IMR-90 (cell line): Measurements from ENCODE around the gene NF1. TPM values are rescaled to one million over a fixed set of nuclear protein-coding genes. Genes with fewer than 3 reads are reported as not detected.

ENCODE experiments used
- ATAC-seq: fragments of 200-7000 bp; cut with Tn5 transposase; 2 replicates; pipeline ENCODE4 v1.9.1; 2020; ENCODE audit warnings: low read depth, mild to moderate bottlenecking, moderate library complexity
- BruUV-seq: library from RNA; stranded (reverse); fragments of 400-500 nt; replicated peaks from 2 replicates; lab custom pipeline; 2021; lab: Mats Ljungman, UMichigan
- CTCF ChIA-PET: fragments of 300-600 bp; formaldehyde crosslinking; extraction: SDS; loops from one replicate; lab custom pipeline; 2021; ENCODE audit warnings: antibody characterized with exemption; lab: Yijun Ruan, JAX
- POLR2A ChIA-PET: fragments of 300-600 bp; sonication (Branson Sonifier 250); formaldehyde crosslinking; loops from one replicate; lab custom pipeline; 2022; ENCODE audit warnings: antibody characterized with exemption; ENCODE audit not compliant: unreplicated experiment; lab: Charles Lee
- DNase-seq: peaks from one replicate; pipeline ENCODE4 v3.0.0; 2013
- H2AFZ ChIP-seq: replicated peaks from 2 replicates; pipeline ENCODE3; 2013; ENCODE audit warnings: low read length, mild to moderate bottlenecking; ENCODE audit not compliant: poor library complexity
- H2AK5ac ChIP-seq: 2 replicates; pipeline ENCODE4 v1.6.1; 2013; ENCODE audit warnings: low read depth, low read length, inconsistent platforms
- H2AK9ac ChIP-seq: replicated peaks from 2 replicates; pipeline ENCODE3; 2013; ENCODE audit warnings: mild to moderate bottlenecking, low read depth, low read length, moderate library complexity; ENCODE audit not compliant: poor library complexity
- H2BK120ac ChIP-seq: 2 replicates; pipeline ENCODE4 v1.6.1; 2013; ENCODE audit warnings: low read depth, low read length, inconsistent platforms
- H2BK15ac ChIP-seq: 3 replicates; pipeline ENCODE4 v1.6.1; 2013; ENCODE audit warnings: low read depth, low read length, inconsistent platforms
- H2BK20ac ChIP-seq: 2 replicates; pipeline ENCODE4 v1.6.1; 2013; ENCODE audit warnings: low read depth, mild to moderate bottlenecking, inconsistent platforms, low read length, moderate library complexity
- H2BK5ac ChIP-seq: 2 replicates; pipeline ENCODE4 v1.6.1; 2013; ENCODE audit warnings: mild to moderate bottlenecking, low read depth, low read length, inconsistent platforms; ENCODE audit not compliant: poor library complexity, severe bottlenecking
- H3K14ac ChIP-seq: replicated peaks from 2 replicates; pipeline ENCODE4 v1.6.1; 2013; ENCODE audit warnings: low read depth, low read length, inconsistent platforms
- H3K18ac ChIP-seq: 2 replicates; pipeline ENCODE4 v1.6.1; 2013; ENCODE audit warnings: low read depth, low read length, control low read depth
- H3K23ac ChIP-seq: 2 replicates; pipeline ENCODE4 v1.6.1; 2013; ENCODE audit warnings: low read depth, low read length, inconsistent platforms
- H3K27ac ChIP-seq: 2 replicates; pipeline ENCODE4 v1.5.1; 2013; ENCODE audit warnings: mild to moderate bottlenecking, control low read depth, low read length; ENCODE audit not compliant: insufficient read depth
- H3K27me3 ChIP-seq: 2 replicates; pipeline ENCODE4 v1.6.1; 2013; ENCODE audit warnings: low read length; ENCODE audit not compliant: control insufficient read depth, insufficient read depth
- H3K36me3 ChIP-seq: 2 replicates; pipeline ENCODE4 v1.6.1; 2013; ENCODE audit warnings: low read length, mixed read lengths; ENCODE audit not compliant: control insufficient read depth, insufficient read depth
- H3K4ac ChIP-seq: 2 replicates; pipeline ENCODE4 v1.6.1; 2013; ENCODE audit warnings: low read depth, low read length, inconsistent platforms
- H3K4me1 ChIP-seq: 2 replicates; pipeline ENCODE4 v1.6.1; 2013; ENCODE audit warnings: low read length, mixed read lengths; ENCODE audit not compliant: control insufficient read depth, insufficient read depth
- H3K4me2 ChIP-seq: 2 replicates; pipeline ENCODE4 v1.6.1; 2013; ENCODE audit warnings: low read depth, mild to moderate bottlenecking, control low read depth, low read length, moderate library complexity
- H3K4me3 ChIP-seq: 2 replicates; pipeline ENCODE4 v1.5.1; 2013; ENCODE audit warnings: low read depth, mild to moderate bottlenecking, control low read depth, low read length, moderate library complexity; ENCODE audit not compliant: insufficient read depth
- H3K56ac ChIP-seq: 2 replicates; pipeline ENCODE4 v1.6.1; 2013; ENCODE audit warnings: low read length, inconsistent platforms; ENCODE audit not compliant: insufficient read depth; ENCODE audit errors: extremely low read depth
- H3K79me1 ChIP-seq, 2 experiments: 2 replicates each; pipeline ENCODE4 v1.6.1; 2013; ENCODE audit warnings: low read length in 2 of 2, inconsistent platforms in 1 of 2, low read depth in 1 of 2
- H3K9ac ChIP-seq: 2 replicates; pipeline ENCODE4 v1.6.1; 2013; ENCODE audit warnings: low read depth, low read length, control low read depth
- H3K9me1 ChIP-seq: 2 replicates; pipeline ENCODE4 v1.6.1; 2013; ENCODE audit warnings: low read length, inconsistent platforms; ENCODE audit not compliant: insufficient read depth
- H3K9me3 ChIP-seq: 2 replicates; pipeline ENCODE4 v1.6.1; 2013; ENCODE audit warnings: low read length; ENCODE audit not compliant: control insufficient read depth, insufficient read depth
- H4K20me1 ChIP-seq: 2 replicates; pipeline ENCODE4 v1.6.1; 2013; ENCODE audit warnings: low read length, inconsistent platforms; ENCODE audit not compliant: insufficient read depth
- H4K5ac ChIP-seq: 2 replicates; pipeline ENCODE4 v1.6.1; 2013; ENCODE audit warnings: mild to moderate bottlenecking, low read depth, low read length, control low read depth
- H4K8ac ChIP-seq, 2 experiments: 2 replicates each; pipeline ENCODE4 v1.6.1; 2013; ENCODE audit warnings: low read depth in 2 of 2, low read length in 2 of 2, control low read depth in 1 of 2, inconsistent platforms in 1 of 2
- H4K91ac ChIP-seq: 2 replicates; pipeline ENCODE4 v1.6.1; 2013; ENCODE audit warnings: low read depth, low read length, inconsistent platforms; ENCODE audit not compliant: insufficient read depth
- CTCF ChIP-seq: conservative IDR thresholded peaks from 2 replicates; pipeline ENCODE4 v1.5.1; 2012; ENCODE audit warnings: mild to moderate bottlenecking, low read depth, low read length, improper control_type of control experiment
- ELK1 ChIP-seq: fragments of 150-350 bp; IDR thresholded peaks from 2 replicates; pipeline ENCODE4 v1.6.1; 2016; ENCODE audit warnings: low read depth, mild to moderate bottlenecking, low read length, moderate library complexity, borderline replicate concordance
- MAZ ChIP-seq: IDR thresholded peaks from 2 replicates; pipeline ENCODE4 v1.6.1; 2012; ENCODE audit warnings: low read depth, mild to moderate bottlenecking, low read length, improper control_type of control experiment, moderate library complexity, borderline replicate concordance
- RFX5 ChIP-seq: IDR thresholded peaks from 2 replicates; pipeline ENCODE4 v1.8.0; 2012; ENCODE audit warnings: low read depth, mild to moderate bottlenecking, low read length, moderate library complexity
- SMC3 ChIP-seq: fragments of 150-350 bp; IDR thresholded peaks from 2 replicates; pipeline ENCODE4 v1.6.1; 2016; ENCODE audit warnings: low read depth, mild to moderate bottlenecking, antibody characterized with exemption, low read length, moderate library complexity
- WGBS, 2 experiments: methylation state at CpG; one replicate each; pipeline versions ENCODE4 v1.1.5 to v1.1.7; 2013; ENCODE audit warnings: missing lambda C conversion rate in 2 of 2; ENCODE audit not compliant: insufficient read length in 1 of 2; ENCODE audit errors: extremely low coverage in 2 of 2; 5-methylcytosine and 5-hydroxymethylcytosine counted together
- dilution Hi-C: fragments of 300-500 bp; cut with HindIII; formaldehyde crosslinking; loops from one replicate; pipeline ENCODE4 v1.14.3; 2018; ENCODE audit warnings: low sequenced_read_pairs; ENCODE audit not compliant: unreplicated experiment
- in situ Hi-C: fragments of 300-500 bp; cut with MboI; formaldehyde crosslinking; loops from 3 replicates; pipeline ENCODE4 v1.14.3; 2019; ENCODE audit warnings: low sequenced_read_pairs, inconsistent platforms, mixed read lengths
- intact Hi-C: fragments of 100-400 bp; cut with micrococcal nuclease; formaldehyde crosslinking; loops from 2 replicates; pipeline ENCODE4 v1.10.0; 2022
- polyA plus RNA-seq, 3 experiments: library from polyadenylated mRNA; depleted of rRNA; stranded (reverse); fragments of >200 nt; gene quantifications; 2 replicates each; pipeline ENCODE4 v1.2.3, GENCODE V29; 2012; ENCODE audit warnings: low replicate concordance in 1 of 3
- total RNA-seq: library from RNA; depleted of rRNA; stranded (reverse); fragments of >200 nt; gene quantifications from 2 replicates; pipeline ENCODE4 v1.2.3, GENCODE V29; 2012

NF1 gene
- total and polyA plus RNA-seq, 2 of the 4 experiments (the other 2 are of a cell fraction), result 17.9 to 48.6 TPM

GRCh38 chr17:31293581-31293980 is 198.8 kb downstream of the NF1 start:
- Histone ChIP-seq H3K56ac (no peak overlapping the region), H3K4me1 (no peaks in the 10 kb centered on the region), H2AK5ac (no peak overlapping the region), H3K4me2 (no peak overlapping the region), H2BK15ac (no peak overlapping the region), H3K4me3 (no peak overlapping the region), H2AFZ (no peak overlapping the region), H3K27me3 (no peaks in the 10 kb centered on the region), H3K36me3 (no peaks in the 10 kb centered on the region; the same call in 1 of the 2 replicates), H3K79me1 (peaks cover 12 to 31% of the 10 kb centered on the region in 2 experiments), H2BK5ac (no peak overlapping the region), H2BK120ac (no peak overlapping the region), H3K9ac (no peak overlapping the region), H2AK9ac (no peak overlapping the region), H3K27ac (no peak overlapping the region), H4K5ac (no peak overlapping the region), H3K18ac (no peak overlapping the region), H2BK20ac (no peak overlapping the region), H4K8ac (no peak overlapping the region), H3K23ac (no peak overlapping the region), H3K4ac (no peak overlapping the region), H3K9me3 (no peaks in the 10 kb centered on the region), H4K91ac (no peak overlapping the region), H4K20me1 (no peaks in the 10 kb centered on the region; the same call in 1 of the 2 replicates), H3K14ac (no peak overlapping the region), H3K9me1 (no peaks in the 10 kb centered on the region; the same call in 1 of the 2 replicates)
- dilution Hi-C loops (no loop called here), in situ Hi-C loops (no loop called here), intact Hi-C loops (no loop called here)
- no CpG with 5 or more reads among the region's 2 CpGs for WGBS, 2 experiments
- TF ChIP-seq MAZ (no peak), SMC3 (no peak), ELK1 (no peak), RFX5 (no peak), CTCF (no peak)
- DNase-seq (no peak), ATAC-seq (no peak)
- ChIA-PET CTCF (no interaction called here), POLR2A (no interaction called here)
- BruUV-seq, result no TSS peak
